ENCODE measurements around the gene CFHR1.

Gene CFHR1

GRCh38 chr1:196875935-196876334 is 56.4 kb downstream of the CFHR1 start:
- no peak for DNase-seq (ENCODE audit: low read depth in 2 of 2)

- no peak for DNase-seq (ENCODE audit: low read depth in 2 of 2)
Observed at GRCh38 chr1:196877964-196878363, 58.4 kb downstream of the CFHR1 start.

Data from activated CD8-positive, alpha-beta memory T cell treated with anti-CD3 and anti-CD28 coated beads for 4 hours (primary cell).